ENCODE measurements around the gene AGAP2.

The AGAP2 gene

GRCh38 chr12:57743769-57744168, 5.2 kb upstream of the AGAP2 start:
- DNase-seq (ENCODE audit: low spot score): no peak
- TF ChIP-seq, protein P1, sequence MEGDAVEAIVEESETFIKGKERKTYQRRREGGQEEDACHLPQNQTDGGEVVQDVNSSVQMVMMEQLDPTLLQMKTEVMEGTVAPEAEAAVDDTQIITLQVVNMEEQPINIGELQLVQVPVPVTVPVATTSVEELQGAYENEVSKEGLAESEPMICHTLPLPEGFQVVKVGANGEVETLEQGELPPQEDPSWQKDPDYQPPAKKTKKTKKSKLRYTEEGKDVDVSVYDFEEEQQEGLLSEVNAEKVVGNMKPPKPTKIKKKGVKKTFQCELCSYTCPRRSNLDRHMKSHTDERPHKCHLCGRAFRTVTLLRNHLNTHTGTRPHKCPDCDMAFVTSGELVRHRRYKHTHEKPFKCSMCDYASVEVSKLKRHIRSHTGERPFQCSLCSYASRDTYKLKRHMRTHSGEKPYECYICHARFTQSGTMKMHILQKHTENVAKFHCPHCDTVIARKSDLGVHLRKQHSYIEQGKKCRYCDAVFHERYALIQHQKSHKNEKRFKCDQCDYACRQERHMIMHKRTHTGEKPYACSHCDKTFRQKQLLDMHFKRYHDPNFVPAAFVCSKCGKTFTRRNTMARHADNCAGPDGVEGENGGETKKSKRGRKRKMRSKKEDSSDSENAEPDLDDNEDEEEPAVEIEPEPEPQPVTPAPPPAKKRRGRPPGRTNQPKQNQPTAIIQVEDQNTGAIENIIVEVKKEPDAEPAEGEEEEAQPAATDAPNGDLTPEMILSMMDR (IDR thresholded peaks at IDR 0.05; ENCODE audit: extremely low read depth, missing control alignments): no peak

DNA sequence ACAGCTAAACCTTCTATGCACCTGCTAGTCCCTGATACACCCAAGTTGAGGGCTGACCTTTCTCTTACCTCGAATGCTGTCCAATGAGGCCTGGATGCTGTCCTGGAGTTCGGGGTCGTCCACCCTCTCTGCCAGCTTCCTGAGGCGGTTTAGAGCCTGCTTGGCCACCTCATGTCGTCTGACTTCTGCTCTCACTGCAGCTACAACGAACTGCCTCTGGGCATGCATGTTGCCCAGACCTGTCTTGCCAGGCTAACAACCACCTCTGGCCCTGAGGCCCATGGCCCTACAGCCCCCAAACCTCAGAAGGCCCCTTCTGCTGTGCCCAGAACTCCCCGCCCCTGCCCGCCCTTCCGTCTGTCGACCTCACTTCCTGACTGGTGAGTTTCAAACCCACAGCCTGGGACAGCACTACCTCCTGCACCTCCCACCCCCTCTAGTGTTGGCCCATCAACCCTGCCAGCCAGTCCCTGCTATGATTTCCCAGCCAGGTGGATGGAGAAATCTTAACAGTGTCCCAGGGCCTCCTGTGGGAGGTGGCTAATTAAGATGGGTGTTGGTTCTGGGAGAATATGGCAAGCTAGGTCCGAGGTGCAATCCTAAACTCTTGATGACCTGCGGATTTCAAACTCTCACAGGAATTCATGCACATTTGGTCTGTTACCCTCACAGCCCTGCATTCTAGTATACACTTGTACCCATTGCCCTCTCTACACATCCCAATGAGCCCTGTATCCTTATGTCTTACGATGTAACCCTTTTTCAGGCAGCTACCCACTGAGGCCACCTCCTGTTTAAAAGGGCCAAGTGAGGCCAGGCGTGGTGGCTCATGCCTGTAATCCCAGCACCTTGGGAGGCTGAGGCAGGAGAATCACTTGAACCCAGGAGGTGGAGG, 3.5 kb upstream of the AGAP2 start:
- peak; percentile 84 for DNase-seq (ENCODE audit: low spot score)
- TF ChIP-seq, protein P1 (IDR thresholded peaks at IDR 0.05; ENCODE audit: extremely low read depth, missing control alignments): peak; percentile 30

DNA sequence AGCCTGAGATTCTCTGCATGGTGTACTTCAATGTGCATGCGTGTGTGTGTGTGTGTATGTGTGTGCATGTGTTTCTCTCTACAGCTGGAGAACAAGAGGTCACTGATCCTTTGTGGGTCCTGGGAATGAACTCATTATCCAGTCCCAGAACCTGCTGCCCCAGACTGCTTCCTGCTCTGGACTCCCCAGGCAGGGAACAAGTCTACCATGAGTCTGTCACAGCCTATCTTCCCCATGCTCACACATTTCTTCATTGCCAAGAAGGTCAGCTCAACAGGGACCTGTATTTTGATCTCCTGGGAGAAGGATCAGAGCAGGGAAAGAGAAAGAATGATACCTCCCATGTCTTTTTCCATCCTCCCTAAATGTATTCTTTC, 2.9 kb upstream of the AGAP2 start:
- no peak for DNase-seq (ENCODE audit: low spot score)
- TF ChIP-seq, protein P1 (IDR thresholded peaks at IDR 0.05; ENCODE audit: extremely low read depth, missing control alignments): no peak

DNA sequence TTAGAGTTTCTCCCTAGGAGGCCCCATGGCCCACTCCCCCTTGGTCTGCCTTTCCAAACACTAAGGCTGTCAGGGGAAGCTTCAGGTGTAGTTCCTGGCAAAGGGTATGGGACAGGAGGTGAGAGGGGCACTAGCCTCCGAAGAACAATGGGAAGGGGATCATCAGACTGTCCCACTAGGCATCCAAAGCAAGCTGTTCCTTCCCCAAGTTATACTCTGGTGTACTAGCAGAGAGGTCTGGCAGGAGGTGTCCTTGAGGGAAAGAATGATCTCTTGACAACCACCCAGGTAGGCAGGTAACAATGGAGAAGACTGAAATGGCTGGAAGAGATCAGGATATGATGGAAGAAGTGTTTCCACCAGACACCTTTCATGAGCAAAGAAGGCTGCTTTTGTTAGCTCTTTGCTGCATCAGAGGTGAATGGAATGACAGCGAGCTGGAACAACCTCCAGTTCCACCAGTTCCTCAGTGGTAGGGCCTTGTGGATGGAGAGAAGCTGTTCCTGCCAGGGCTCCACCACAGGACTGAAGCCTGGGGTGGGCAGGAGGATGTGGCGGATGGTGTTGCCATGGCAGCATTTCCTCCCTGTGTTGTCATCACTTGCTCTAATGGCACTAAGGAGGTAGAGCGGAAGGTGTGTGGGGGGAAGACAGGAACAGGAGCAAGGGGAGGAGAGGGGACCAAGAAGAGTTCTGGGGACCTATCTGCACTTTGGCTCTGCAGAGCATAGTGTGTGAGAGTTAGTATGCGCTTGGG, 2.3 kb upstream of the AGAP2 start:
- TF ChIP-seq, protein P1 (IDR thresholded peaks at IDR 0.05; ENCODE audit: extremely low read depth, missing control alignments): no peak
- peak; percentile 83 for DNase-seq (ENCODE audit: low spot score)

- TF ChIP-seq, protein P1 (IDR thresholded peaks at IDR 0.05; ENCODE audit: extremely low read depth, missing control alignments): no peak
- DNase-seq (ENCODE audit: low spot score): no peak
Observed at GRCh38 chr12:57739914-57740538, 1.5 kb upstream of the AGAP2 start.

GRCh38 chr12:57739387-57739786, 845 bp upstream of the AGAP2 start:
- no peak for DNase-seq (ENCODE audit: low spot score)

More at GRCh38 chr12:57739387-57739786, 845 bp upstream of the AGAP2 start:
- TF ChIP-seq, protein P1 (IDR thresholded peaks at IDR 0.05; ENCODE audit: extremely low read depth, missing control alignments): no peak

All from GM20000 (cell line).